Measurements from ENCODE around the gene ARHGEF1.

Gene ARHGEF1, protein sequence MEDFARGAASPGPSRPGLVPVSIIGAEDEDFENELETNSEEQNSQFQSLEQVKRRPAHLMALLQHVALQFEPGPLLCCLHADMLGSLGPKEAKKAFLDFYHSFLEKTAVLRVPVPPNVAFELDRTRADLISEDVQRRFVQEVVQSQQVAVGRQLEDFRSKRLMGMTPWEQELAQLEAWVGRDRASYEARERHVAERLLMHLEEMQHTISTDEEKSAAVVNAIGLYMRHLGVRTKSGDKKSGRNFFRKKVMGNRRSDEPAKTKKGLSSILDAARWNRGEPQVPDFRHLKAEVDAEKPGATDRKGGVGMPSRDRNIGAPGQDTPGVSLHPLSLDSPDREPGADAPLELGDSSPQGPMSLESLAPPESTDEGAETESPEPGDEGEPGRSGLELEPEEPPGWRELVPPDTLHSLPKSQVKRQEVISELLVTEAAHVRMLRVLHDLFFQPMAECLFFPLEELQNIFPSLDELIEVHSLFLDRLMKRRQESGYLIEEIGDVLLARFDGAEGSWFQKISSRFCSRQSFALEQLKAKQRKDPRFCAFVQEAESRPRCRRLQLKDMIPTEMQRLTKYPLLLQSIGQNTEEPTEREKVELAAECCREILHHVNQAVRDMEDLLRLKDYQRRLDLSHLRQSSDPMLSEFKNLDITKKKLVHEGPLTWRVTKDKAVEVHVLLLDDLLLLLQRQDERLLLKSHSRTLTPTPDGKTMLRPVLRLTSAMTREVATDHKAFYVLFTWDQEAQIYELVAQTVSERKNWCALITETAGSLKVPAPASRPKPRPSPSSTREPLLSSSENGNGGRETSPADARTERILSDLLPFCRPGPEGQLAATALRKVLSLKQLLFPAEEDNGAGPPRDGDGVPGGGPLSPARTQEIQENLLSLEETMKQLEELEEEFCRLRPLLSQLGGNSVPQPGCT

DNA sequence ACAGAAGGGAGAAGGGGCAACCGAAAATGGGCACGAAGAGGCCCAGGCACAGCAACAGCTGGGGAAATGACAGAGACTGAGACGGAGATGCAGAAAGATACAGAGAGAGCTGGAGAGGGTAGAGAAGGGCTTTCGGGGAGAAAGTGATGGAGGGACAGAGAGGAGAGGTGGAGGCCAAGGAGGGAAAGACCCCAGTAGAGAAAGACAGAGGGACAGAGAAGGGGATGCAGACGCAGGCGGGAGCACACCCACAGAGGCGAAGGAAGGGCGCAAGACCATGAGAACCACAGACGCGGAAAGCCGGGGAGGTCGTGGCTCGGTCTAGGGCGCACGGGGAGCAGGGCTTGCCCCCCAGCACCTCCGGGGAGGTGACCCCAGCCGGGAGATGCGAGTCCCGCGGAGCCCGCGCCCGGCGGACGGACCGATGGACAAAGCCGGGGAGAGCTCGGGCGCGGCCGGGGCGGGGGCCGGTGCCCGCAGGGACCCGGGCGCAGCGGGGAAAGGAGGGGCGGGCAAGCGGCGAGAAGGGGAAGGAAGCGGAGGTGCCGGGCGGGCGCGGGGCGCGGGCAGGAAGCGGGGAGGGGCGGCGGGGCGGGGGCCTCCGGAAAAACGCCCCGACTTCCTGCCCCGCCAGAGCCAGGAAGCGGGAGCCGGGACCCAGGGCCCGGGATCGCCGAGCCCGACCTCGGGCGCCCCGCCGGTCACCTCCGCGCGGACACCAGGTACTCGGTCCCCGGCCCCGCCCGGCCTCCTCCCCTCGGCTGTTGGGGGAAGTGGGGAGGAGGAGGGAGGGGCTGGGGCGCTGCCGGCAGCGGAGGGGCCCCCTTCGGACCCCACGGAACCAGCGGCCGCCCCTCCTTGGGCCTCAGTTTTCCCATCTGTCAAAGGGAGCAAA, at the start of gene ARHGEF1:
ARHGEF1 (plus strand) TSS at position 617 of the 895 bp plus-strand sequence. CDS start 4,899 bp downstream, outside the sequence.
- peak; percentile 81 for DNase-seq

DNA sequence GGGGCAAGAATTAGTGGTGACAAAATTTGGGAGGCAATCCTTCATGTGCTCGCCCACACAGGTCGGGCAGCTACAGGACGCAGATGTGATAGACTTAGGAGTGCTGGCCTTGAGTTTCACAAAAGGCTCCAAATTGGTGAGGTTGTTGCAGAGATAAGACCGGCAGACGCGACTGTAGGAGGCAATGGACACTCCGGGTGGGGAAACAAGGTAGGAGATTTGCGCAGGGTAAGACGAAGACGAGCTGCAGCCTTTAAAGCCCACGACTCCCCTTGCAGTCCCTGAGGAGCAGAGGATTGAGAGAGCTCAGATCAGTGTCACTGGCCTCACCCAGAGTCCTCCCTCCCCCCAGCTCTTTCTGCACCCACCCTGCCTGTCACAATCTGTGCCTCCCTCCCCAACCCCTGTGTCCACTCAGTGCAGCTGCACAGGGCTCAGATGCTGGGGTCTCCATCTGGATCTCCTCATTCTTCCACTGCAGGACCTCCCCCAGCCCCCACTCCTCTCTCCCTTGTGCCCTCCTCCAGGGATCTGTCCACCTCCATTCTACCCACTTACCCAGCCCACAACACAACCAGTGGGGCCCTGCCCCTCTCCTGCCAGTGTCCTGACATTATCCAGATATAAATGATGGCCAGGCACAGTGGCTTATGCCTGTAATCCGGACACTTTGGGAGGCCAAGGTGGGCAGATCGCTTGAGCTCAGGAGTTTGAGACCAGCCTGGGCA, 44.8 kb upstream of the ARHGEF1 start:
- no peak for DNase-seq

DNA sequence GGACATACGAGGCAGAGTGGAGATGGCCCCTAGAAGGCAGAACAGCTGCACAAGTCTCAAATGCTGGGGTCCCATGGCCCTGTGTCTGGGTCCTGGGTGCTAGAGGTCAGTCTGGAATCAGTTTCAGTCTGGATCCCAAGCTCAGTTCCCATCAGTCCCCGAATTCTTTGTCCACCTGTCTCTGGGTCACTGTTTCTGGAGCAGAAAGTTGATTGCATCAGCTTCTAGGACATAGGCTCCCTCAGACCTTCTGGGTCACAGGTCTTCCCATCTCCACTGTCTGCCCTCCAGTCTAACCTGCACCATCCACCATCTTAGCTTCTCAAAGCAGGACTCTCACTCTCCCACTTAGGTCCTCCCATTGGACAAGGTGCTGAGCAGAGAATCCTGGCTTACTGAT, 43.8 kb upstream of the ARHGEF1 start:
- no peak for DNase-seq

DNA sequence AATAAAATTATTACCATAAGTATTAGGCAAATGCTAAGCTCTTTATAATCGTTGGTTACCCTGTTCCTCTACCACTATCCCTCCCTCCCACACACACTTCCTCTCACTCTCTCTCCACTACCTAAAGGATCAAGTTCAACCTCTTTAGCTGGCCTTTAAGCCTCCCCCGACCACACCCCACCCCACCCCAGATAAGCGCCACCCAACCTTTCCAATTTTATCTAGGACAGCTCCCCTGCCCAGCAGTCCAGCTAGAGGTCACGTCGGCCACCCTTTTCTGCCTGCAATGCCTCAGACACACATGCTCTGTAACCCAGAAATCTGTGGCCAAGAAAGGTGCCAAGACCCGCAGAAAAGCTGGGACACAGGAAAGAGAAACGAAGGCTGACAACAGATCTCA, 39.6 kb upstream of the ARHGEF1 start:
- DNase-seq = no peak

DNA sequence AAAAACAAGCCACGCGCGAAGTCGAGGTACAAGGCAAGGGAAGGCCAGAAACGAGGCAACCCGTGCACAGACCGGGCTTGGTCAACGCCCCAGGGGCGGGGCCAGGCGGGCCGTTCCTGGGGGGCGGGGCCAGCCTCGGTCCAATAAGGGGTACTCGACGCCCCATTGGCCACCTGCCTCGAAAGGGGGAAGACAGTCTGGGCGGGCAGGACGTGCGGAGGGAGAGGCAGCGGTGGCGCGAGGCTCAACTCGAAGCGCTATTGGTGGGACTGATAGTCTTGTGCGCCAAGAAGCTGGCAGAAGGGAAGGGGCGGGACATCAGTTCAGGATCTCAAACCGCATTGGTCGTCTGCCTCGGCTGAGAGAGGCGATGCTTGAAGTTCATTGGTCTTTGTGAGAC, 38.4 kb upstream of the ARHGEF1 start, which contains the start of gene LYPD4:
LYPD4 (minus strand) TSS at position 83 of the 400 bp plus-strand sequence. CDS start 5,398 bp downstream, outside the sequence.
- DNase-seq = no peak

DNA sequence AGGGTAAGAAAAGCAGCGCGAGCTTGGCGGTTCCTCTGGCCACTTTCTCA, 38.2 kb upstream of the ARHGEF1 start, which contains the start of gene DMRTC2:
DMRTC2 (plus strand) TSS at position 42 of the 50 bp plus-strand sequence. CDS start 2,387 bp downstream, outside the sequence.
- no peak for DNase-seq

DNA sequence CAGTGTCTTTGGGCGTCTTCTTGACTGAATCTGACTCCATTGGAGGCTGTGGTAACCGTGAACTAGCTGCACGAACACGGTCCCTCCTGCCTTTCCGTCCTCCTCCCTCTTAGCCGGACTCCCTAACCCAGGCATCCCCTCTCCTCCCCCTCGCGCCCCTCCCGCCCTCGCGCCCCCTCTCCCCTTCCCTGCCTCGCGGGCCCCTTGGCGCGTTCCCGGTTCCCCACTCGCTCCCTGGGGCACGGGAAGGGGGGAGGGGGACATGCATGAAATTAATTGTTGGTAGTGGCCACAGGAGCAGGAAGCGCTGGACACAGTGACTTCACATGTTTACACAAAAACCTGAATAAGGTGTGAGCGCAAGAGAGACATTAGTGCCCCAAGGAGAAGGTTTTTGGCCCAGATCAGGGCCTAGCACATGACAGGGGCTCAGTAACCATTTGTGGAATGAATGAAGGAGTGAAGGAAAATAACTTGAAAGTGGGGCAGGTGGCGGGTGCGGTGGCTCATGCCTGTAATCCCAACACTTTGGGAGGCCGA, 37.9 kb upstream of the ARHGEF1 start:
- DNase-seq = no peak

DNA sequence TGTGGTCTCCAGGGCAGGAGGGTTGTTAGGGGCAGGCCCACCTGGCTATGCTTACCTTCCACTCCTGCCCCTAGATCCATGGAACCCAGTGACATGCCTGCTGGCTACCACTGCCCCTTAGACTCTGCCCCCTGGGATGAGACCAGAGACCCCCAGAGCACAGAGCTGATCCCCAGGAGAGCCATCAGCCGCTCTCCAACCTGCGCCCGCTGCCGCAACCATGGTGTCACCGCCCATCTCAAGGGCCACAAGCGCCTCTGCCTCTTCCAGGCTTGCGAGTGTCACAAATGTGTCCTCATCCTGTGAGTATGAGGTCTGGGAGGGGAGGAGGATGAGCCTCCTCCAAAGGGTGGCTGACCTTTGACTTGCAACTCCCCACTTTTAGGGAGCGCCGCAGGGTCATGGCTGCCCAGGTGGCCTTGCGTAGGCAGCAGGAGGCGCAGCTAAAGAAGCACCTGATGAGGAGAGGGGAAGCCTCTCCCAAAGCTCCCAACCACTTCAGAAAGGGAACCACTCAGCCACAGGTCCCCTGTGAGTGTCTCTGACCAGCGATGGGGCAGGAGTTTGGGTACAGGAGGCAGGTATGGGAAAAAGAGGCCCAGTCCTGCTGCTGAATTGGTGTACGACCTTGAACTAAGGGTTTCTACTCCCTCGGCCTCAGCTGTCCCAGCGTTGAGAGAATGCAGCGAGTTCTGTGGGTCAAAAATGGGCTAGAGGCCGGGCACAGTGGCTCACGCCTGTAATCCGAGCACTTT, 35.5 kb upstream of the ARHGEF1 start:
- no peak for DNase-seq

DNA sequence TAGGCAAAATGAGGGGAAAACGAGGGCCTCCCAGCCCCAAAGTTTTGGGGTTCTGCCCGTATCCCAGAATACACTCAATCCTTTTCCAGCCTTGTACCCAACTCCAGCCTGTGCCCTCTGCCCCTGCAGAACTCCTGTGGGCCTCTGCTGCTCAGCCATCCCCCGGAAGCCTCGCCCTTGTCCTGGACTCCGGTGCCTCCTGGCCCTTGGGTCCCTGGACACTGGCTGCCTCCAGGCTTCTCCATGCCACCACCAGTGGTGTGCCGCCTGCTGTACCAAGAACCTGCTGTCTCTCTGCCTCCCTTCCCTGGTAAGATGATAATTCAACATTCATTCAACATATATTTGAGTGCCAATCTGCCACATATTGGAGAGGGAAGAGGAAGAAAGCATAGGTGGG, 34.3 kb upstream of the ARHGEF1 start:
- DNase-seq = no peak

DNA sequence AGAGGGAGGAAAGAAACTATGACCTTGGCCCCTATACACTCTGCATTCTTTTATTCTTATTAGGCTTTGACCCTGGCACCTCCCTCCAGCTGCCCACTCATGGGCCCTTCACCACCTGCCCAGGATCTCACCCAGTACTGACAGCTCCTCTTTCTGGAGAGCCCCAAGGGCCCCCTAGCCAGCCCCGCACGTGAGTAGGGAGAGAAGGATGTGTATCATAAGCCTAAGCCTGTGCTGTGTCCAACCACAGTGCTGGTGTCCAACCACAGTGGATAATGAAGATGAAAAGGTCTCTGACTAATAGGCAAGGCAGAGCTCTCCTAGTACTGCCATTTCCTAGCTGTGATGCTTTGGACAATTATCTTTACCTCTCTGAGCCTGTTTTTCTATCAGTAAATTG, 33.9 kb upstream of the ARHGEF1 start:
- DNase-seq = no peak

DNA sequence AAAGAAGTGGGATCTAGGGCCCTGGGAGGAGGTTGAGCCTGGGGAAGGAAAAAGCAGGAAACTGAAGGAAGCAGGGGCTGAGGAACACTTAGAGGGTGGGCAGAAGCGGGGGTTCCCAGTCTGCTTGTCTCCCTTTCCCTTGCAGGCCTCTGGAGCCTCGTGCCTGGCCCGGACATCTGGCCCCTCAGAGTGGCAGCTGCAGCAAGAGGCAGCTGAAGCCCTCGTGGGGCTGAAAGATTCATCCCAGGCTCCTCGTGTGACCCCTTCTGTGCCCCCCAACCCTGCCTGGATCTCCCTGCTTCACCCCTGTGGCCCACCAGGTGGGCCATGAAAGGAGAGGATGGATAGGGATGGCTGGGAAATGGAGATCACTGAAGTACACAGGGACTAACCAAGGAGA, 32.6 kb upstream of the ARHGEF1 start:
- DNase-seq = no peak

DNA sequence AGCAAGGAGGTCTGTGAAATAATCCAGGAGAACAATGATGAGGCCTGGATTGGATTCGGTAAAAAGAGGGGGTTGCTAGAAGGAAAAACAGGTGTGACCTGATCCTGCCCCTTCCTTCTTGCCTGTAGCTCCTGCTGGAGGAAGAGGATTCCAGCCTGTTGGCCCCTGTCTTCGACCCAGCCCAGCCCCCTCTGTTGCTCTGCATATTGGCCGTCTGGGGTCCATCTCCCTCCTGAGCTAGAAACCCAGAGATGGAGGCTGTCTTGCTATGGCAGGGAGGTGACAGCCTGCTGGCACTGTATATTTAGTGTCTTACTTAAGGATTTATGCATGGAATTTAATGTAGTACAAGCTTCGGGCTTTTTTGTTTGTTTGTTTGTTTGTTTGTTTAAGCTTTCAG, 31.5 kb upstream of the ARHGEF1 start:
- DNase-seq = no peak

DNA sequence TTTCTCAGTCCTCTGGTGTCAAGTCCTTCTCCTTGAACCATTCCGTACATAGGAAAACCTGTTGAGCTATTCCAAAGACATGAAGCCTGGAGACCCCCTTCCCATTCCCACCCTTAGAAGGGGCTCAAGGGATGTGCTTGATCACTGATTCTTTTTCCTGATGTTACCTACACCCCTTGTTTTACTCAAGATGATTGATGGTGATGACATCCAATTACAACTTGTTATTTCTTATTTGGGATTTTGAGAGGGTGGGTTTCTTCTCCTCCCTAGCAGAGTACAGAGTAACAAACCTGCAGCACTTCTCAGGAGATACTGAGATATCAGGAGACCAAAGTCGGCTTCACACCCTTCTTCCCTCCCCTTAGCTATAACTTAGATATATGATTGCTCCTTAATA, 29.6 kb upstream of the ARHGEF1 start:
- DNase-seq = no peak

DNA sequence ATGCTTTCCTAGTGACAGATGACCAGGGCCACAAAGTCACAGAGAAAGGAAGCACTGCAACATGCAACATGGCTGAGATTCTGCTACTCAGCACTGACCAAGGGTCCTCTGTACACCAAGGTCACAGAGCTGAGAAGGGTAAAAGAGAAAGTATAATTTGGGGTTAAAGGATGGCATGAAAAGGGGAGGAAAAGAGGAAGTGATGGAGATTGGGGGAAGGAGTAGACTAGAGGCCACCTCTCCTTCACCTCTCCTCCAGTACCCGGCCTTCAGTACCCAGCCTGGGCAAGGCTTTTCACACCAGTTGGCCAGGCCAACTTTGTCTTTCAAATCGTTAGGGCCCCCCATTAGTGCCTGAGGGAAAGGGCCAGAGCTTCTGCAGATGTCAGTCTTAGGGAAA, 29.2 kb upstream of the ARHGEF1 start:
- no peak for DNase-seq

DNA sequence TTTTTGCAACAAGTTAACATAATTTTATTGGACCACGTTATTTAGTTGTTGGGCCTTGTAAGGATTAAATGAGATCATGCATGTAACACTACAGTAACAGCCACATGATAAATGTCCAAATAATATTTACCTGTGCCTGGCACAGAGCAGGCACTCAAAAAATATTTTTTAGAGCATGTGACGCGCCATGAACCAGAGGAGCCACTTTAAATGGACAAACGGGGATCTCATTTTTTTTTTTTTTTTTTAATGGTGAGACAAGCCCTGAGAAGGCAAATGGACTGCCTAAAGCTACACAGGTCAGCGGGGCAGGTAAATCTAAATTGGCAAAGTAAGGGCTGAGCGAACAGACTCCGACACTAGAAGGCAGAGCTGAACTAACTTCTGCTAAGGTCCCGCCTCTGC, 23.8 kb upstream of the ARHGEF1 start:
- no peak for DNase-seq

DNA sequence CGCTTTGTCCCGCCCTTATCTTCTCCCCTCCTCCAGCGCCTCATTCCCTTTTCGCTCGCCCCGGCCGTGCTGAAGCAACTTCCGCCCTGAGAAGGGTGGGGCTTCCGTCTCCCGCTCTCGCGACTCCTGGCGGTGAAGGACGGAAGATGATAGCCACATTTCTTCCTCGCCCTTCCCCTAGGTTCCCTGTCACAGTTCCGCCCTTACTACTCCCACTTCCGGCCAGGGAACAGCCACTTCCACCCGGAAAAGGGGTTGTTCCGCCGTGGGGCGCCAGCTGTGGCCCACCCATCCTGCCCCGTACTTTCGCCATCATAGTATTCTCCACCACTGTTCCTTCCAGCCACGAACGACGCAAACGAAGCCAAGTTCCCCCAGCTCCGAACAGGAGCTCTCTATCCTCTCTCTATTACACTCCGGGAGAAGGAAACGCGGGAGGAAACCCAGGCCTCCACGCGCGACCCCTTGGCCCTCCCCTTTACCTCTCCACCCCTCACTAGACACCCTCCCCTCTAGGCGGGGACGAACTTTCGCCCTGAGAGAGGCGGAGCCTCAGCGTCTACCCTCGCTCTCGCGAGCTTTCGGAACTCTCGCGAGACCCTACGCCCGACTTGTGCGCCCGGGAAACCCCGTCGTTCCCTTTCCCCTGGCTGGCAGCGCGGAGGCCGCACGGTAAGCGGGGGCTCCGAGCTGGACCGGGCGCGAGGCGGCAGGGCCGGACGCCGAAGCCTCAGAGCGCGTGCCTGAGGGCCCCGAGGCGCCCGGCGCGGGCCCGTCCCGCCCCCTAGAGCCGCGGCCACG, 23.2 kb upstream of the ARHGEF1 start, which contains the start of gene RPS19:
RPS19 (plus strand) TSS at position 638 of the 801 bp plus-strand sequence. CDS start 520 bp downstream, outside the sequence.
- DNase-seq = peak; percentile 99

DNA sequence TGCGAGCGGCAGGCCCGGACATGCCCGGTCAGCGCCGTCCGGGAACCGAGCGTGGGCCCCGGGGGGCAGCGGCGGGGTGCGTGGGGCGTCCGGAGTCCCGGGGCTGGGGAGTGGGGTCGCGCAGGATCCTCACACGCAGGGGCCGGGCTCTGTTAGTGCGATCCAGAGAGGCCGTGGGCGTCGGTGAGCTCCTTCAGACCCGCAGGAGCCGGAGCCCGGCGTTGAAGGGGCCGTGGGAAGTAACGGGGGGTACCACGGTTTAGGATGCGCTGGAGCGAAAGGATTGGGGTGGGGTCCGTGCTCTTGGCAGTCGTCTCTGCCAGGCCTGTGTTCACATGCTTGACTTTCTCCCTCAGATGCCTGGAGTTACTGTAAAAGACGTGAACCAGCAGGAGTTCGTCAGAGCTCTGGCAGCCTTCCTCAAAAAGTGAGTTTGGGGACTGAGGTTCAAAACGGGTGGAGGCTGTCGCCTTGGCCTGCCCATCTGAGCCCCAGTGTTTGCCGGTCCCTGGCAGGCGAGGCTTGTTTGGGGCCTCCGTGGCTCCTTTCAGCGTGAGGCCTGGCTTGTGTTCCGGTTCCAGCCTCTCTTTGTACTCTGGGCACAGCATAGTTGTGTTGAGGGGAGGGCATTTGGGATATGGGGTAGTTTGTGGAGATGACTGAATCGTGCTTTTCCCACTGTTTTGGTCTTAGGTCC, 22.4 kb upstream of the ARHGEF1 start:
- DNase-seq = no peak

DNA sequence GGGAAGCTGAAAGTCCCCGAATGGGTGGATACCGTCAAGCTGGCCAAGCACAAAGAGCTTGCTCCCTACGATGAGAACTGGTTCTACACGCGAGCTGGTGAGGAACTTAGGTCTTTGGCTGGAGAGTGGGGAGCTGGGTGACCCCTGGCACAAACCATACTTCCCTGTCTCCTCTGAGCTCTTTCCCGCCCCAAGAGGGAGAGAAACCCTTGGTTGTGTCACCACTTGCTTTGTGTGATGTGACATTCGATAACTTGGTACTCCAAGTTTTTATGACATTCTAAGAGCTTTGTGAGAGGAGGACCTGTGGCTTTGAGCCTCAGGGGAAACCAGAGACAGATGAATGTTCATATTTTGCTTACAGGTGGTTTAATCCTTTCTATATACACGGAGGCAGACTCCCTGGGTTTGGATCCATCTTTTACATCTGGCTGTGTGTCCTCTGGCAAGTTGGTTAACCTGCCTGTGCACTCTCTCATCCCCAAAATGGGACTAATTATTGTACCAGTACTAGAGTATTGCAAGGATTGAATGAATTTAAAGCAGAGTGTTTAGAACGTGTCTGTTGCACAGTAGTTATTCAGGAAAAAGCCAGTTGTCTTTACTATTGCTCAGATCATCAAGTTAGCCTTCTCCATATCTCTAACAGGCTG, 21.7 kb upstream of the ARHGEF1 start:
- no peak for DNase-seq

DNA sequence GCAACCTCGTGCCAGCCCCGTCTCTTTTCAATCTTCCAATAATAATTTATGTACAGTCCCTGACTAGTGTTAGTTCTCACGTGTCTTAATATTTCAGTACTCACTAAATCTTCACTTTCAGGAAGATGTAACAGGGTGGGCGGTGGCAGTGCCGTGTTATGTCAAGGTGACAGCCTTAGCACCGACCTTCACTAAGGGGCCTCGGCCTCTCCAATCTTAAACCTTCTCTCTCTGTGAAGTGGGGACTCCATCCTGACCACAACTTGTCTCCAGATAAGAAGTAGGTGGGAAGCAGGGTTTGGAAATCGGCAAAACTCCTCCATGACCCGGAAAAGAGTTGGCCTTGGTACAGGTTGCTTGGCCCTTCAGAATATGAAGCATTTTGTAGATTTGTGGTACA, 21.1 kb upstream of the ARHGEF1 start:
- no peak for DNase-seq

Measured in CD4-positive, alpha-beta T cell treated with Interleukin-17A for 4 hours (primary cell).